Activated CD4-positive, alpha-beta T cell treated with anti-CD3 and anti-CD28 coated beads, Interleukin-2, amount 50 U/mL, for 16 hours (primary cell): ENCODE results near the gene GPR179.

Experiments used
- DNase-seq: peaks from one replicate; pipeline ENCODE4 v3.0.0-alpha.2; 2020

GPR179 gene

GRCh38 chr17:38342886-38343607 lies 709 bp downstream of the GPR179 start:
- DNase-seq: no peak

- DNase-seq: no peak
These were observed 2.6 kb downstream of the GPR179 start for GRCh38 chr17:38341035-38341721.

GRCh38 chr17:38339891-38340290 lies 3.9 kb downstream of the GPR179 start:
- DNase-seq: no peak

- no peak for DNase-seq
These were observed 5.2 kb downstream of the GPR179 start for GRCh38 chr17:38338535-38338934.

- no peak for DNase-seq
These were observed 5.7 kb downstream of the GPR179 start for GRCh38 chr17:38338053-38338452.

GRCh38 chr17:38336838-38337237 lies 6.9 kb downstream of the GPR179 start:
- DNase-seq: no peak

GRCh38 chr17:38334480-38335364 lies 9.0 kb downstream of the GPR179 start:
- DNase-seq: no peak

GRCh38 chr17:38333635-38334295 lies 10.0 kb downstream of the GPR179 start:
- DNase-seq: peak; percentile 58

- DNase-seq: no peak
These were observed 11.0 kb downstream of the GPR179 start for GRCh38 chr17:38332735-38333134.

GRCh38 chr17:38330941-38331411 lies 12.8 kb downstream of the GPR179 start:
- no peak for DNase-seq

- DNase-seq: no peak
These were observed 13.7 kb downstream of the GPR179 start for GRCh38 chr17:38329808-38330730.

GRCh38 chr17:38329284-38329683 lies 14.5 kb downstream of the GPR179 start:
- no peak for DNase-seq

GRCh38 chr17:38328620-38329019 lies 15.1 kb downstream of the GPR179 start:
- DNase-seq: no peak

GRCh38 chr17:38327936-38328335 lies 15.8 kb downstream of the GPR179 start:
- no peak for DNase-seq

GRCh38 chr17:38326996-38327792 lies 16.6 kb downstream of the GPR179 start:
- no peak for DNase-seq

GRCh38 chr17:38325221-38325851 lies 18.4 kb downstream of the GPR179 start:
- no peak for DNase-seq

- DNase-seq: no peak
These were observed 19.0 kb downstream of the GPR179 start for GRCh38 chr17:38324772-38325171.

GRCh38 chr17:38324141-38324697 lies 19.5 kb downstream of the GPR179 start:
- no peak for DNase-seq

- no peak for DNase-seq
These were observed 20.9 kb downstream of the GPR179 start for GRCh38 chr17:38322897-38323296.
